CD4-positive, alpha-beta T cell (primary cell): ENCODE results near the gene SIRT4. TPM values are rescaled to one million over a fixed set of nuclear protein-coding genes. Genes with fewer than 3 reads are reported as not detected.
A peak's percentile ranks its signal among the peaks of the same experiment; 100 is the strongest.
"Not testable (repeated sequence)": the region's sequence is repeated elsewhere in the genome, so short reads cannot be mapped to it uniquely, and the experiment has no call there.

Experiments used
- ATAC-seq: fragments of 200-7000 bp; cut with Tn5 transposase; one replicate; pipeline ENCODE4 v1.10.0; 2022; ENCODE audit warnings: mild to moderate bottlenecking; ENCODE audit not compliant: poor library complexity
- CTCF ChIA-PET: fragments of 350-600 bp; sonication (Branson Sonifier 250); formaldehyde crosslinking; loops from one replicate; lab custom pipeline; 2021; ENCODE audit warnings: antibody characterized with exemption, inconsistent platforms; lab: Charles Lee
- POLR2A ChIA-PET: fragments of 350-600 bp; sonication (Branson Sonifier 250); formaldehyde crosslinking; loops from one replicate; lab custom pipeline; 2021; ENCODE audit warnings: antibody characterized with exemption, inconsistent platforms; lab: Charles Lee
- DNase-seq, 14 experiments: peaks; one replicate each; pipeline ENCODE4 v3.0.0-alpha.2; 2013 to 2020; ENCODE audit warnings: mixed read lengths in 2 of 14
- H3K27ac ChIP-seq, 2 donors: one replicate each; pipeline versions ENCODE4 v1.5.1 to v1.7.0; 2013; ENCODE audit warnings: low read length in 2 of 2, low read depth in 1 of 2, mild to moderate bottlenecking in 1 of 2
- H3K27me3 ChIP-seq, 2 experiments: 1 replicate in 1 of 2; 2 replicates in 1 of 2; pipeline versions ENCODE4 v1.6.1 to v1.7.0; 2013; ENCODE audit warnings: low read length in 2 of 2, control low read depth in 1 of 2, mild to moderate bottlenecking in 1 of 2, moderate library complexity in 1 of 2; ENCODE audit not compliant: insufficient read depth in 2 of 2, control insufficient read depth in 1 of 2
- H3K36me3 ChIP-seq: one replicate; pipeline ENCODE4 v1.6.1; 2013; ENCODE audit warnings: low read length, control low read depth; ENCODE audit not compliant: insufficient read depth
- H3K4me1 ChIP-seq: one replicate; pipeline ENCODE4 v1.6.1; 2013; ENCODE audit warnings: low read length, control low read depth; ENCODE audit not compliant: insufficient read depth
- H3K4me3 ChIP-seq: one replicate; pipeline ENCODE4 v1.5.1; 2013; ENCODE audit warnings: mild to moderate bottlenecking, low read length, moderate library complexity
- H3K9me3 ChIP-seq, 2 experiments: 1 replicate in 1 of 2; 2 replicates in 1 of 2; pipeline versions ENCODE4 v1.6.1 to v1.7.0; 2013; ENCODE audit warnings: low read length in 2 of 2, mild to moderate bottlenecking in 2 of 2, control low read depth in 1 of 2, moderate library complexity in 1 of 2; ENCODE audit not compliant: control insufficient read depth in 1 of 2, insufficient read depth in 1 of 2
- H3K27ac Mint-ChIP-seq: one replicate; pipeline ENCODE4 v1.8.0; 2020; ENCODE audit warnings: mixed read lengths
- H3K27me3 Mint-ChIP-seq: one replicate; pipeline ENCODE4 v1.8.0; 2021; ENCODE audit warnings: mixed read lengths
- H3K36me3 Mint-ChIP-seq: one replicate; pipeline ENCODE4 v1.8.0; 2021; ENCODE audit warnings: low read depth, mixed read lengths
- H3K4me1 Mint-ChIP-seq: one replicate; pipeline ENCODE4 v1.8.0; 2021; ENCODE audit warnings: low read depth, mixed read lengths
- H3K4me3 Mint-ChIP-seq: one replicate; pipeline ENCODE4 v1.8.0; 2020; ENCODE audit warnings: mild to moderate bottlenecking, mixed read lengths
- H3K9me3 Mint-ChIP-seq: one replicate; pipeline ENCODE4 v1.8.0; 2020; ENCODE audit warnings: mixed read lengths
- intact Hi-C, 2 experiments: fragments of 100-400 bp; cut with DNase I in 1 of 2; cut with micrococcal nuclease in 1 of 2; formaldehyde crosslinking; loops; one replicate each; pipeline versions ENCODE4 v1.15.1 to v1.9.0; 2023 to 2025; cut with DNase I, micrococcal nuclease
- total RNA-seq, 174 experiments: library from RNA in 2 of 174; stranded (reverse) in 2 of 174; gene quantifications; one replicate each; pipeline ENCODE4 v1.2.3 and lab custom pipeline; 2021 to 2026
- TF ChIP-seq, protein P1 (sequence below): fragments of 200-600 bp; IDR thresholded peaks from one replicate; pipeline ENCODE4 v1.8.0; 2022; ENCODE audit warnings: antibody characterized with exemption, mild to moderate bottlenecking

SIRT4 gene
- total RNA-seq, 2 experiments from 2014 or later, result 0.59 TPM; not detected in 1

- intact Hi-C loops, result no loop called here
- H3K36me3 Mint-ChIP-seq, result no peaks in the 10 kb centered on the region
- Histone ChIP-seq H3K4me3 (no peak overlapping the region), H3K4me1 (no peaks in the 10 kb centered on the region), H3K27me3 (peaks cover 5 to 9% of the 10 kb centered on the region in 2 experiments), H3K27ac (no peak overlapping the region), H3K9me3 (peaks cover 4 to 14% of the 10 kb centered on the region in 2 experiments), H3K36me3 (no peaks in the 10 kb centered on the region)
- DNase-seq (no peak), ATAC-seq (no peak)
- ChIA-PET POLR2A (no interaction called here), CTCF (no interaction called here)
- peaks cover 2% of the 10 kb centered on the region for H3K9me3 Mint-ChIP-seq
- no peak overlapping the region for H3K4me3 Mint-ChIP-seq
- H3K27me3 Mint-ChIP-seq, result peaks cover 4% of the 10 kb centered on the region
- TF ChIP-seq, protein P1, sequence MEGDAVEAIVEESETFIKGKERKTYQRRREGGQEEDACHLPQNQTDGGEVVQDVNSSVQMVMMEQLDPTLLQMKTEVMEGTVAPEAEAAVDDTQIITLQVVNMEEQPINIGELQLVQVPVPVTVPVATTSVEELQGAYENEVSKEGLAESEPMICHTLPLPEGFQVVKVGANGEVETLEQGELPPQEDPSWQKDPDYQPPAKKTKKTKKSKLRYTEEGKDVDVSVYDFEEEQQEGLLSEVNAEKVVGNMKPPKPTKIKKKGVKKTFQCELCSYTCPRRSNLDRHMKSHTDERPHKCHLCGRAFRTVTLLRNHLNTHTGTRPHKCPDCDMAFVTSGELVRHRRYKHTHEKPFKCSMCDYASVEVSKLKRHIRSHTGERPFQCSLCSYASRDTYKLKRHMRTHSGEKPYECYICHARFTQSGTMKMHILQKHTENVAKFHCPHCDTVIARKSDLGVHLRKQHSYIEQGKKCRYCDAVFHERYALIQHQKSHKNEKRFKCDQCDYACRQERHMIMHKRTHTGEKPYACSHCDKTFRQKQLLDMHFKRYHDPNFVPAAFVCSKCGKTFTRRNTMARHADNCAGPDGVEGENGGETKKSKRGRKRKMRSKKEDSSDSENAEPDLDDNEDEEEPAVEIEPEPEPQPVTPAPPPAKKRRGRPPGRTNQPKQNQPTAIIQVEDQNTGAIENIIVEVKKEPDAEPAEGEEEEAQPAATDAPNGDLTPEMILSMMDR, result no peak
- no peaks in the 10 kb centered on the region for H3K4me1 Mint-ChIP-seq
- H3K27ac Mint-ChIP-seq, result no peak overlapping the region
These were observed 30.4 kb downstream of the SIRT4 start for GRCh38 chr12:120332523-120332922.

- intact Hi-C loops, H3K36me3 Mint-ChIP-seq, H3K4me3 ChIP-seq, H3K4me3 Mint-ChIP-seq, H3K27ac Mint-ChIP-seq, H3K27me3 ChIP-seq, H3K4me1 ChIP-seq, ATAC-seq, H3K9me3 Mint-ChIP-seq, CTCF ChIA-PET, H3K27me3 Mint-ChIP-seq, H3K36me3 ChIP-seq, H3K27ac ChIP-seq, H3K4me1 Mint-ChIP-seq: not testable (repeated sequence)
- TF ChIP-seq, protein P1, result peak; percentile 22
- H3K9me3 ChIP-seq, result peaks cover 9 to 19% of the 10 kb centered on the region in 2 experiments
- peak in 7 of 14 experiments; percentile 12 to 34 (median 15) for DNase-seq
- POLR2A ChIA-PET, result interaction anchor here (1.0 kb wide), 1 partner anchor 44 kb away, joined by 3 read pairs; no protein-coding TSS in a partner anchor
These were observed 33.3 kb downstream of the SIRT4 start for GRCh38 chr12:120335447-120335846.

DNA sequence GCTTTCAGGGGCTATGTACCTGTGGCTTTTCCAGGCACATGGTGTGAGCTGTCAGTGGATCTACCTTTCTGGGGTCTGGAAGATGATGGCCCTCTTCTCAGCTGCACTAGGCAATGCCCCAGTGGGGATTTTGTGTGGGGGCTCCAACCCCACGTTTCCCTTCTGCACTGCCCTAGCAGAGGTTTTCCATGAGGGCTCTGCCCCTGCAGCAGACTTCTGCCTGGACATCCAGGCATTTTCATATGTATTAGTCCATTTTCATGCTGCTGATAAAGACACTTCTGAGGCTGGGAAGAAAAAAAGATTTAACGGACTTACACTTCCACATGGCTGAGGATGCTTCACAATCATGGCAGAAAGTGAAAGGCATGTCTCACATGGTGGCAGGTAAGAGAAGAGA, 34.3 kb downstream of the SIRT4 start:
- H3K36me3 Mint-ChIP-seq, H3K36me3 ChIP-seq, H3K27ac Mint-ChIP-seq, H3K4me1 ChIP-seq, DNase-seq, CTCF ChIA-PET, H3K4me3 Mint-ChIP-seq, H3K9me3 Mint-ChIP-seq, H3K4me1 Mint-ChIP-seq, H3K27me3 ChIP-seq, POLR2A ChIA-PET, H3K27ac ChIP-seq, H3K27me3 Mint-ChIP-seq, intact Hi-C loops, H3K4me3 ChIP-seq, ATAC-seq: not testable (repeated sequence)
- peaks cover 9 to 19% of the 10 kb centered on the region in 2 experiments for H3K9me3 ChIP-seq

DNA sequence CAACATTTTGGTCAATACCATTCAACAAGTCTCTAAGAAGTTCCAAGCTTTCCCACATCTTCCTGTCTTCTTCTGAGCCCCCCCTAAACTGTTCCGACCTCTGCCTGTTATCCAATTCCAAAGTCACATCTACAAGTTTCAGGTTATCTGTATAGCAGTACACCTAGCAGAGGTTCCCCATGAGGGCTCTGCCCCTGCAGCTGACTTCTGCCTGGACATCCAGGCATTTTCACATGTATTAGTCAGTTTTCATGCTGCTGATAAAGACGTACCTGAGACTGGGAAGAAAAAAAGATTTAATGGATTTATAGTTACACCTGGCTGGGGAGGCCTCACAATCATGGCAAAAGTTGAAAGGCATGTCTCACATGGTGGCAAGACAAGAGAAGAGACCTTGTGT, 35.6 kb downstream of the SIRT4 start:
- no peak overlapping the region for H3K4me3 ChIP-seq
- ChIA-PET POLR2A (no interaction called here), CTCF (no interaction called here)
- H3K36me3 ChIP-seq, result no peaks in the 10 kb centered on the region
- H3K4me1 ChIP-seq, result no peaks in the 10 kb centered on the region
- no peaks in the 10 kb centered on the region for H3K36me3 Mint-ChIP-seq
- intact Hi-C loops, result no loop called here
- DNase-seq (no peak), ATAC-seq (no peak)
- H3K27ac ChIP-seq, result no peak overlapping the region
- peaks cover 8% of the 10 kb centered on the region for H3K9me3 Mint-ChIP-seq
- no peak overlapping the region for H3K27ac Mint-ChIP-seq
- no peaks in the 10 kb centered on the region for H3K4me1 Mint-ChIP-seq
- no peak overlapping the region for H3K4me3 Mint-ChIP-seq
- TF ChIP-seq, protein P1, result no peak
- peaks cover 9 to 19% of the 10 kb centered on the region in 2 experiments for H3K9me3 ChIP-seq
- peaks cover 0 to 4% of the 10 kb centered on the region in 2 experiments for H3K27me3 ChIP-seq
- no peaks in the 10 kb centered on the region for H3K27me3 Mint-ChIP-seq
